HG03108 (cell line): ENCODE data around the gene L3HYPDH.
"Not testable (repeated sequence)": the region's sequence is repeated elsewhere in the genome, so short reads cannot be mapped to it uniquely, and the experiment has no call there.

Source experiments
- ATAC-seq: cut with Tn5 transposase; IDR thresholded peaks from one replicate; pipeline ENCODE4 v1.9.1; 2021; ENCODE audit warnings: moderate library complexity; ENCODE audit not compliant: unreplicated experiment

L3HYPDH gene

GRCh38 chr14:59480166-59480565, 4.0 kb downstream of the L3HYPDH start:
- ATAC-seq: no peak

- no peak for ATAC-seq
Observed at GRCh38 chr14:59478540-59478939, 5.7 kb downstream of the L3HYPDH start.

GRCh38 chr14:59475709-59476108, 8.5 kb downstream of the L3HYPDH start:
- ATAC-seq: no peak

- ATAC-seq: no peak
Observed at GRCh38 chr14:59474172-59474571, 10.0 kb downstream of the L3HYPDH start.

DNA sequence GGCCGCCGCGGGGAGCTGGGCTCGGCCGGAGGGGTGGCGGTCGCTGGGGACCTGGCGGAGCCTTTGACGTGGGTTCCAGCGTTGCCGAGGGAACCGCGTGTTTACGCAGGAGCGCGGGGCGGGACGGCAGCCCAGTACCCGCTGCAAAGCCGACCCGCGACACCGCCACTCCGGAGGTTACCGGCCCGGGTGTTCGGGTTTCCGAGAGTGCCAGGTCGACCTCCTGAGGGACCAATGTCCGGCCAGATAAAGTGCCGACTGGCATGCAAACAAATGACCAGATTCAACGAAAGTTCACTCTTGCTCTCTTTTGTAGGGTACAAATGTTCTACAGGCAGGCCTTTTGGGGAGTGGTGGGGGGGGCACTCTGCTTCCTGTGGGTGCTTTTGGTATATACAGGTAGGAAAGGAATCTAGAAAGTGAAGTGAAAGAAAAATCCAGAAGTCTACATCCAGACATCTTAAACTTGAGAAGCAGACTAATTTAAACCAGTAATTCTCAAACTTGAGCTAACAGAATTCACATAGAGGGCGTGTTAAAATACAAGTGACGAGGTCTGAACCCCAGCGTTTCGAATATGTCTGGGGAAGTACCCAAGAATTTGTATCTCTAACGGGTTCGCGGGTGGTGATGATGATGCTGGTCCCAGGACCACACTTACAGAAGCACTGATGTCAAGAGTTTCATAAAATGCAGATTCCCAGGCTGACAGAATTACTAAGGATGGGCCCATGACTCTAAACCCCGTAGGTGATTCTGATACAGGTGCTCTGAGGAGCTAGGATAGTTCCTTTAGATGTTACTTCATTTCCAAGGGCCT, 18.7 kb downstream of the L3HYPDH start, which contains the start of gene GPR135:
GPR135 (minus strand) TSS at position 65 of the 820 bp plus-strand sequence. CDS start 154 bp downstream, outside the sequence.
- peak; percentile 17 for ATAC-seq

DNA sequence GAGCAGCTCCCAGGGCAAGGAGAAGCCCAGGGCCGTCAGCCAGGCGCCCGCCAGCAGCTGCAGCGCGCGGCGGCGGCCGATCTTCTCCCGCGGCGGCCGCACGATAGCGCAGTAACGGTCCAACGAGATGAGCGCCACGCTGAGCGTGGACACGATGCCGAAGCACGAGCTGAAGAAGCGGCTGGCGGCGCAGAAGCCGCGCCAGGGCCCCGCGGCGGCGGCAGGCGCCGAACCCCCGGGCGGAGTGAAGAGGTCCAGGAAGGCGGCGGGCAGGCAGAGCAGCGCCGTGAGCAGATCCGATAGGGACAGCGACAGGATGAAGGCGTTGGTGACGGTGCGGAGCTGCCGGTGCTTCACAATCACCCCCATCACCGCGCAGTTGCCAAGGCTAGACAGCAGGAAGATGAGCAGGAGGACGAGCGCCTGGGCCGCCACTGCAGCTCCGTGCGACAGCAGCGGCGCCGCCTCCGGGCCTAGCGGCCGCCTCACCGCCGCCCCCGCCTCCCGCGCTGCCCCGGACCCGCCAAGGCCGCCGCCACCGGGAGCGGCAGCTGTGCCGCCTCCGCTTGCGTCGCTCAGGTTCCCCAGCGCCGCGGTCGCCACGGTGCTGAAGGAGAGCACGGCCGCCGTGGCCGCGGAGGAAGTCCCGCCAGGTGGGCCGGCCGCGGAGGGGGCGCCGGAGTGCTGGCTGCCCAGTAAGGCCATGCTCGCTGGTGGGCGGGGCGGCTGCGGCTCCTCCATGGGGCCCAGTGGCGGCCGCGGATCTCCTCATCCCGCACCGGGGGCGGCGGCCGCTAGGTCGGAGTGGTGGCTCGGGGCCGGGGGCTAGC, 19.5 kb downstream of the L3HYPDH start:
- peak; percentile 65 for ATAC-seq

GRCh38 chr14:59463787-59464485, 20.3 kb downstream of the L3HYPDH start:
- peak; percentile 15 for ATAC-seq

DNA sequence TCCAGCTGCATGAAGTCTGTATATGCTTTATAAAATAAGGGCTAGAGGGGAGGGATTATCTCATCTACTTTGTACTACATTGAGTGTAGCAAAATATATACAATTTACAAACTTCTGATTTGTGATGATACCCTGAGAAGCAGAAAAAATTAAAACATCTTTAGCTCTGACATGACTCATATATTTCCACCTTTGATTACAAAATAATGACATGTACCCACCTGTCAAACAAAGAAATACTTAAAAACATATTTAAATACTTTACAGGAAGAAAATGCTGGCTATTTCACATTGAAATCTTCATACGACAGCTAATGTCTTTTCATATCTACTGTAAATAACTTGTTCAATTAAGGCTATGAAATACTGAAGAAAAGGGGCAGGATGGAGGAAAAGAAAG, 22.3 kb downstream of the L3HYPDH start:
- no peak for ATAC-seq

- ATAC-seq: no peak
Observed at GRCh38 chr14:59460378-59460777, 23.8 kb downstream of the L3HYPDH start.

DNA sequence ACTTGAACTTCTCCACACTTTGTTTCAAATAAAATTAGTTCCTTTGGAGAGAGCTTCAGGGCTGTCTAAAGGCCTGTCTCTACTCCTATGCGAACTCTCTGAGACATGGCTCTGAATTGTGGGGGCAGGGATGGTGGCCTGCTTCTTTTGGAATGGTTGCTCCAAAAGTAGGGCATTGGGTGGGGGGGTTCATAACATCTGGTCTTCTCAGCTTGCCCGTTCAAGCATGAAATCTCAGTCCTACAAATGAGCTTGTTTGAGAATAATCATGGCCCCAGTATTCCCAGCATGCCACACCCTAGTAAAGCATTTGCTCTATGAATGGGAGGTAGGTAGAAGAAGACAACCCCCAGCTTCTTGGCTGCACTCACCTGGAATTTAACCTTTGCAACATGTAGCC, 25.7 kb downstream of the L3HYPDH start:
- ATAC-seq: no peak

DNA sequence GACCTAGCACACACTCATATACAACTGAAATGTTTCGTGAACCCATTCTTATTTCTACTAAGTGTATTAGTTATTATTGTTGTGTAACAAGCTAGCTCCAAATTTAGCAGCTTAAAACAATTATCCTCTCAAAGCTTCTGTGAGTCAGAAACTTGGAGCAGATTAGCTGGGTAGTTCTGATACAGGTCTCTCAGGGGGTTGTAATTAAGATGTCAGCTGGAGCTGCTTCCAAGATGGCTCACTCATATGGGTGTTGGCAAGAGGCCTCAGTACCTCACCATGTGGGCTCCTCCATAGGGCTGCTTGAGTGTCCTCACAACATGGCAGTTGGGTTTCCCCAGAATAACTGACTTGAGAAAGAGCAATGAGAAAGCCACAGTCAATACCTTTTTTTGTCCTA, 28.8 kb downstream of the L3HYPDH start:
- ATAC-seq: no peak

DNA sequence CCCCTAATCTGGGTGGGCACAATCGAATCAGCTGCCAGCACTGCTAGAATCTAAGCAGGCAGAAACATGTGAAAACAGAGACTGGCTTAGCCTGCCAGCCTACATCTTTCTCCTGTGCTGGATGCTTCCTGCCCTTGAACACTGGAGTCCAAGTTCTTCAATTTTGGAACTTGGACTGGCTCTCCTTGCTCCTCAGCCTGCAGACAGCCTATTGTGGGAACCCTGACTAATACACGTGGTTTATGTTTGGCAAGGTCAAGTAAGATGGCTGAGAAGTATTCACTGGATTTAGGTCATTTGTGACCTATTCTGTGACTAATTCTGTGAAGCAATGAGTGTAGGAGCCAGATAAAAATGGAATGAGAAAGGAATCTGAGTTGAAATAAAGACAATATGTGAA, 30.1 kb downstream of the L3HYPDH start:
- ATAC-seq: no peak

DNA sequence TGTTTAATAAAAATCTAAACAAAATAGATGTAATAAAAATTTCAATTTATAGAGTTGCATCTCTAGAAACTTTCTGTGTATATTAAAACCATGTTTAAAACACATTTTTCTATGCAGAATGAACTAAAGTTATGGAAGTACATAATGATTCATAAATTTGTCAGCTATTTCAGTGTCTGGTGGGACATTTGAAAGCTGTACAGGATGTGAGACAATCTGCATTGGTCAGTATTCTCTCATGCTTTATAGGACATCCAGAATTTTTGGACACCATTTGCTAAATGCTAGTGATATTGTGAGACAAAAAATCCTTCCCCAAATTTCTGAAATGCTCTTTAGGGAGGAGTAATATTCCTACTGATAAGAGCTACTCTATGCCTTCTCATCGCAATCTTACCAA, 32.4 kb downstream of the L3HYPDH start:
- ATAC-seq: no peak

GRCh38 chr14:59450716-59451115, 33.5 kb downstream of the L3HYPDH start:
- no peak for ATAC-seq

GRCh38 chr14:59448673-59449072, 35.5 kb downstream of the L3HYPDH start:
- not testable (repeated sequence) for ATAC-seq

DNA sequence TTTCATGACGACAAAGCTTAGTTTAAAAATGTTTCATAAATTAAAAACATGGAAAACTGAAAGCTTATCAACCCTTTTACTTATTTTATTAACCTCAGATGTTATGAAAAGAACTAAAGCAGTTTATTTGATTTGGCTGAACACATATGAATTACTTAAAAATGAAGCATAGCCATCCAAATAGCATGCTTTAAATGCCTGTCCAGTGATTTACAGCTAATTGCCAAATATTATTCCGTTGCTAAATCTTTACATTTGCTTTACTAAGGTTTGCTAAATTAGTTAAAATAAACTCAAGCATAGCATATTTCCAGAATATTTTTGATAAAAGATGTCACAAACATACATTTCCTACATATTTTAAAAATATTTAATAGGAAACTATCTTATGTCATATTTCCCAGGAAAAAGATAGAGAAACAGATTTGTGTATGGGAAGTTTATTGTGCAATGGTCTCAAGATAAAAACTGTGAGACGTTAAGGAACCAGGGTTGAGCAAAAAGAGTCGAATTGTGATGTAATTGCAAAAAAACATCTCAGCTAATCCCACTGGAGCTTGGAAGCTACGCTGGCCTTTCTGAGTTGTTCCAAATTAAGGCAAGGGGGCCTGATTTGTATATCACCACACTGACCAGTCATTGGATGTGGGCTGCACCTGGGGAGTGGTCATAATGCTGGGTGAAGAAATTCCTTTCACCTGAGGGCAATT, 44.8 kb downstream of the L3HYPDH start:
- ATAC-seq: no peak

DNA sequence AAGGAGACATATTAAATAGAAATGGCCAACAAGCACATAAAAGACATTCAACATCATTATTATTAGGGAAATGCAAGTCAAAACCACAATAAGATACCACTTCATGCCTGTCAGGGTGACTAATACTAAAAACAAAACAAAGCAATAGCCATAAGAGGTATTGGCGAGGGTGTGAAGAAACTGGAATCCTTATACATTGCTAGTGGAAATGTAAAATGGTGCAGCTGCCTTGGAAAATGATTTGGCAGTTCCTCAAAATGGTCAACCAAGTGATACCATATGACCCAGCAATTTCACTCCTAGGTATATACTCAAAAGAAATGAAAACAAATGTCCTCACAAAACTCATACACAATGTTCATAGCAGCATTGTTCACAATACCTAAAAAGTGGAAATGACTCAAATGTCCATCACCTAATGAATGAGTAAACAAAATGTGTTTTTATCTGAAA, 46.0 kb downstream of the L3HYPDH start:
- no peak for ATAC-seq

DNA sequence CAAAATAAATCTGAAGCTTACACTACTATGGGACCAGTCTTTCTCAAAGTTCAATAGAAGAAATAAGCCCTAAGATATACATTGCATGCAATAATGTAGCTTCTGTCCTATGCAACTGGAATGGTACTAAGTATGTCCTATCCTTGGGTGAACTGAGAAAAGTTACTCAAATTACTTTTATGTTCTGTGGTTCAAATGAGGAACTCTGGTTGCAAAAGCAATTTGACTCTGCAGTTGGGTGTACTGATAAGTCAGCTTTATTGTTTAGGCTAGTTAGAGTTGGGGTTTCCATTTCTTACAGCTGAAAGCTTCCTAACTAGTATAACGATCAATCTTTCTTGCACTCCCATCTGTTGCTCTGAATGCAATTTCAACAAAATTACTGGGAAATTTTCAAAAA, 48.2 kb downstream of the L3HYPDH start:
- no peak for ATAC-seq

- no peak for ATAC-seq
Observed at GRCh38 chr14:59435101-59435500, 49.1 kb downstream of the L3HYPDH start.

DNA sequence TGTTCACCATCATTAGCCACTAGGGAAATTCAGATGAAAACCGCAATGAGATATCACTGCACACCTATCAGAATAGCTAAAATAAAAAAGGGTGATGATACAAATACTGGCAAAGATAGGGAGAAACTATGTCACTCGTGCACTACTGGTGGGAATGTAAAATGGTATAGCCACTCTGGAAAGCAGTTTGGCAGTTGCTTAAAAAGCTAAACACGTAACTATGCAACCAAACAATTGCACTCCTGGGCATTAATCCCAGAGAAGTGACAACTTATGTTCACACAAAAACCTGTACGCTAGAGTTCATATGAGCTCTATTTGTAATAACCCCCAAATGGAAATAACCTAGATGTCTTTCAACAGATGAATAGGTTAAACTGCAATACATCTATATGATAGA, 54.4 kb downstream of the L3HYPDH start:
- ATAC-seq: no peak

- no peak for ATAC-seq
Observed at GRCh38 chr14:59428581-59429012, 55.6 kb downstream of the L3HYPDH start.
